ENCODE measurements around the gene GPR3. TPM values are rescaled to one million over a fixed set of nuclear protein-coding genes. Genes with fewer than 3 reads are reported as not detected.

GPR3 gene, protein sequence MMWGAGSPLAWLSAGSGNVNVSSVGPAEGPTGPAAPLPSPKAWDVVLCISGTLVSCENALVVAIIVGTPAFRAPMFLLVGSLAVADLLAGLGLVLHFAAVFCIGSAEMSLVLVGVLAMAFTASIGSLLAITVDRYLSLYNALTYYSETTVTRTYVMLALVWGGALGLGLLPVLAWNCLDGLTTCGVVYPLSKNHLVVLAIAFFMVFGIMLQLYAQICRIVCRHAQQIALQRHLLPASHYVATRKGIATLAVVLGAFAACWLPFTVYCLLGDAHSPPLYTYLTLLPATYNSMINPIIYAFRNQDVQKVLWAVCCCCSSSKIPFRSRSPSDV
- under 1 TPM in 2 of 4 donors, not detected in 2; 0.36 to 0.81 TPM for total RNA-seq

DNA sequence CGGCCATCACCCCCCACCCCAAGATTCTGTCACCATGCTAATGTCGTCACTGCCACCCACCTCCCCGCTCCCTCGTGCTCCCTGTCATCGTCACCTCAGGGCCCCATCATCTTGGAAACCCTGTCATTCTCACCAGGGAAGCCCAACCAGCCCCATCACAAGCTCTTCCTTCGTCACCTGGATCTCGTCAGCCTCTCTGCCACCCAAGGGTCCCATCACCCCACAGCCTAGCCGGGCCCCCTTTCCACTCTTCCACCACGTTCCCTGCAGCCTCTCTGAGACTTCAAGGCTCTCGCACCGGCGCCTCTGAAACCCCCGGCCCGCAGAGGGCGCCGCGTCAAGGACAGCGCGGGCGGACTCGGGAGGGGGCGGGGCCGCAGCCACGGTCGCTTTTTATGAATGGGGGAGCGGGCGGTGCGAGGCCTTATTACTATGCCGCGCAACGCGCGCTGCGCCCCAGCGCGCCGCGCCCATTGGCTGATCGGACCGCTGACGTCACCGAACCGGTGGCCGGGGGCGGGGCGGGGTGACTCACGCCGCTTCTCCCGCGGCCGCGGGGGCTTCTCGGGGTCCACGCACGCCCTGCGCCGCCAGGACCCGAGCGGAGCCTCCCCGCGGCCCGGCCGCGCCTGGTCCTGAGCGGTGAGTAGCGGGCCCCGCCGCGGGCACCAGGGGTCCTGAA is at the start of gene GPR3:
TSS of gene GPR3 (plus strand) at position 527 of the 682 bp plus-strand sequence. CDS start 1,177 bp downstream, outside the sequence.
- Histone ChIP-seq H3K4me1 (peaks cover 35% of the 10 kb centered on the region), H3K36me3 (no peaks in the 10 kb centered on the region), H3K4me3 (peak within 1 kb of the TSS; percentile 48), H3K9me3 (no peaks in the 10 kb centered on the region), H3K27ac (no peak within 1 kb of the TSS), H3K27me3 (no peaks in the 10 kb centered on the region)
- TF ChIP-seq POLR2AphosphoS5 (IDR thresholded peaks at IDR 0.05) (peak in 1 of 3 donors; percentile 55), POLR2A (IDR thresholded peaks at IDR 0.05) (no peak), EP300 (IDR thresholded peaks at IDR 0.05) (no peak)
- TF ChIP-seq, protein P1, sequence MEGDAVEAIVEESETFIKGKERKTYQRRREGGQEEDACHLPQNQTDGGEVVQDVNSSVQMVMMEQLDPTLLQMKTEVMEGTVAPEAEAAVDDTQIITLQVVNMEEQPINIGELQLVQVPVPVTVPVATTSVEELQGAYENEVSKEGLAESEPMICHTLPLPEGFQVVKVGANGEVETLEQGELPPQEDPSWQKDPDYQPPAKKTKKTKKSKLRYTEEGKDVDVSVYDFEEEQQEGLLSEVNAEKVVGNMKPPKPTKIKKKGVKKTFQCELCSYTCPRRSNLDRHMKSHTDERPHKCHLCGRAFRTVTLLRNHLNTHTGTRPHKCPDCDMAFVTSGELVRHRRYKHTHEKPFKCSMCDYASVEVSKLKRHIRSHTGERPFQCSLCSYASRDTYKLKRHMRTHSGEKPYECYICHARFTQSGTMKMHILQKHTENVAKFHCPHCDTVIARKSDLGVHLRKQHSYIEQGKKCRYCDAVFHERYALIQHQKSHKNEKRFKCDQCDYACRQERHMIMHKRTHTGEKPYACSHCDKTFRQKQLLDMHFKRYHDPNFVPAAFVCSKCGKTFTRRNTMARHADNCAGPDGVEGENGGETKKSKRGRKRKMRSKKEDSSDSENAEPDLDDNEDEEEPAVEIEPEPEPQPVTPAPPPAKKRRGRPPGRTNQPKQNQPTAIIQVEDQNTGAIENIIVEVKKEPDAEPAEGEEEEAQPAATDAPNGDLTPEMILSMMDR (IDR thresholded peaks at IDR 0.05), result peak; percentile 31 to 66
- 6% methylated on average over 32 of the region's 69 CpGs for WGBS
- DNase-seq (ENCODE audit: low spot score in 2 of 2), result peak; percentile 94 to 96

DNA sequence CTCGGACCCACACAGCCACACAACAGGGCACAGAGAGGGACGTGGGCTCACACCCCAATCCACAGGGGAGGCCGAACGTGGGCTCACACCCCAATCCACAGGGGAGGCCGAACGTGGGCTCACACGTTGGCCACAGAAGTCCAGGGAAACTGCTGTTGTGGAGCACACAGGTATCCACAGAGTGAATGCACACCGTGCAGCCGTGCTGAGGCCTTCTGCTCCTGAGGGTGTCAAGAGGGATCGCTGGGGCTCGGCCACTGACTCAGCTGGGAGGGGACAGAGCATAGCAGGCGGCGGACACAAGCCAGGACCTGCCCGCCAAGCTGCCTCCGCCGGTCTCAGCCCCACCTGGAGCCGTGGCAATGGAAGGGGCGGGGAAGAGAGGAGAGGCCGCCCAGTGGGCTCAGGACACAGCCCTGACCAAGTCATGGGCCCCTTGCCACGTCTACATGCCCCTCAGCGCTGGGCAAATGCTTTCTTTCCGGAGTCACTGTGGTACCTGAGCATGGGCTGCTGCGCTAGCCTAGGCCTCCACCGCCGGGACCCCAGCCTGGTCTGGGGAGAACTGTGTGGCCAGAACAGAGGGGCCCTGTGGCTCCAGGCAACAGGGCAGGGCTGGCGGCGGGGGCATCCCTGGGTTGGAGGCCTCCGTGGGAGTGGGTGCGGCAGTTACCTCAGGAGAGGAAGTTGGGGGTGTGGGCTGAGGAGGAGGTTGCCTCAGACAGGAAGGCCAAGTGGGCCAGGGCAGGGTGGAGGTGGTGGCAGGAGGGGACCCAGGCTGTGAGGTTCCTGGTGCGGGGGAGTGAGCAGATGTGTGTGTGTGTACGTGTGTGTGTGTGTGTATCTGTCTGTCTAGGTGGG is 49.4 kb upstream of the GPR3 start:
- H3K27me3 ChIP-seq, result no peaks in the 10 kb centered on the region
- no peak for DNase-seq (ENCODE audit: low spot score in 2 of 2)
- H3K4me3 ChIP-seq, result peak overlapping the region; percentile 48
- TF ChIP-seq POLR2A (IDR thresholded peaks at IDR 0.05), result no peak
- peak in 2 of 3 donors; percentile 20 to 35 for TF ChIP-seq POLR2AphosphoS5 (IDR thresholded peaks at IDR 0.05)
- H3K4me1 ChIP-seq, result peaks cover 33% of the 10 kb centered on the region
- peak overlapping the region; percentile 91 for H3K27ac ChIP-seq
- 16% methylated on average over 6 of the region's 31 CpGs for WGBS
- no peaks in the 10 kb centered on the region for H3K36me3 ChIP-seq
- H3K9me3 ChIP-seq, result no peaks in the 10 kb centered on the region

DNA sequence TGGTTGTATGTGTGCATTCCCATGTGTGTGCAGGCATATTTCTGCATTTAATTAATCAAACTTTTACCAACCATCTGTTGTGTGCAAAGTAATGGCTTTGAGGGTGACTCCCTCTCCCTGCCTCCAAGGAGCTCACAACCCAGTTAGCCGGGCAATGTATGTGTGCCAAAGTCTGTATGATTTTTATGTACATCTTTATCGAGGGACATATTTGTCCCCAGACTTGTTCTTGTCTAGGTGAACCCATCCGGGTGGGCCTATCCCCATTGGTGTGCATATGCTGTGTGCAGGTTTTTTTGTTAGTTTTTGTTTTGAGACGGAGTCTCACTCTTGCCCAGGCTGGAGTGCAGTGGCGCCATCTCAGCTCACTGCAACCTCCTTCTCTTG is 48.8 kb upstream of the GPR3 start:
- H3K36me3 ChIP-seq, result no peaks in the 10 kb centered on the region
- 36% methylated on average over 5 of the region's 5 CpGs for WGBS
- H3K9me3 ChIP-seq, result no peaks in the 10 kb centered on the region
- peaks cover 34% of the 10 kb centered on the region for H3K4me1 ChIP-seq
- no peaks in the 10 kb centered on the region for H3K27me3 ChIP-seq
- H3K27ac ChIP-seq, result peak overlapping the region; percentile 91
- no peak for TF ChIP-seq POLR2A (IDR thresholded peaks at IDR 0.05)
- TF ChIP-seq, protein P1 (IDR thresholded peaks at IDR 0.05), result no peak
- no peak for TF ChIP-seq EP300 (IDR thresholded peaks at IDR 0.05)
- TF ChIP-seq POLR2AphosphoS5 (IDR thresholded peaks at IDR 0.05), result no peak
- DNase-seq (ENCODE audit: low spot score in 2 of 2), result no peak
- H3K4me3 ChIP-seq, result peak overlapping the region; percentile 48

DNA sequence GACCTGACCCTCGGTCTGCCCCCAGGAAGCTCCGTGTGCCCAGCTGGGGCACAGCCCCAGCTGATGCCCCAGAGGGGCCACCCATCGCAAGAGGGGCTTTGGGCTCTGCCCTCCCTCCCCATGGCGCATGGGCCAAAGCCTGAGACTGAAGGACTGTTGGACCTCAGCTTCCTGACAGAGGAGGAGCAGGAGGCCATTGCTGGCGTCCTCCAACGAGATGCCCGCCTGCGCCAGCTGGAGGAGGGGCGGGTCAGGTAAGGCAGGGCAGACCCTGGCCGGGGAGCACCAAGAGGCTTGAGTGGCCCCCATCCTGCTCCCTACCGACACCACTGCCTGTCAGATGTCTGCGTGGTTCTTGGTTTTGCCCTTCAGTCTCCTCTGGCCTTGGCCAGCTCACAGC is 47.1 kb upstream of the GPR3 start:
- no peak overlapping the region for H3K4me3 ChIP-seq
- no peaks in the 10 kb centered on the region for H3K9me3 ChIP-seq
- no peaks in the 10 kb centered on the region for H3K27me3 ChIP-seq
- H3K27ac ChIP-seq, result no peak overlapping the region
- WGBS, result 90% methylated on average over 5 of the region's 12 CpGs
- TF ChIP-seq POLR2AphosphoS5 (IDR thresholded peaks at IDR 0.05), result no peak
- TF ChIP-seq POLR2A (IDR thresholded peaks at IDR 0.05), result no peak
- TF ChIP-seq EP300 (IDR thresholded peaks at IDR 0.05), result no peak
- TF ChIP-seq, protein P1 (IDR thresholded peaks at IDR 0.05), result no peak
- H3K4me1 ChIP-seq, result peaks cover 48% of the 10 kb centered on the region
- no peaks in the 10 kb centered on the region for H3K36me3 ChIP-seq
- no peak for DNase-seq (ENCODE audit: low spot score in 2 of 2)

DNA sequence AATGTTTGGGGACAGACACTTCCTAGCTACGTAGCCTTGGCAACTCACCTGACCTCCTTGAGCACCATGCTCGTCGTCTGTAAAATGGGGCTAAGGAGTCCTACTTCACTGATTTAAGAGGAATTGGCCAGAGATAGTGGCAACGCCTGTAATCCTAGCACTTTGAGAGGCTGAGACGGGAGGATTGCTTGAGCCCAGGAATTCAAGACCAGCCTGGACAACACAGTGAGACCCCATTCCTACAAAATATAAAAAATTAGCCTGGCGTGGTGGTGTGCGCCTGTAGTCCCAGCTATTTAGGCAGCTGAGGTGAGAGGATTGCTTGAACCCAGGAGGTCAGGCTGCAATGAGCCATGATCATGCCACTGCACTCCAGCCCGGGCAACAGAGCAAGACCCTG is 46.1 kb upstream of the GPR3 start:
- Histone ChIP-seq H3K9me3 (no peaks in the 10 kb centered on the region), H3K36me3 (no peaks in the 10 kb centered on the region), H3K4me1 (peaks cover 50% of the 10 kb centered on the region), H3K4me3 (no peak overlapping the region), H3K27ac (no peak overlapping the region), H3K27me3 (no peaks in the 10 kb centered on the region)
- TF ChIP-seq POLR2A (IDR thresholded peaks at IDR 0.05) (no peak), POLR2AphosphoS5 (IDR thresholded peaks at IDR 0.05) (no peak), EP300 (IDR thresholded peaks at IDR 0.05) (no peak)
- TF ChIP-seq, protein P1 (IDR thresholded peaks at IDR 0.05), result no peak
- 90% methylated on average over 8 of the region's 8 CpGs for WGBS
- DNase-seq (ENCODE audit: low spot score in 2 of 2), result no peak
